GM12892 (cell line): Measurements from ENCODE around the gene CAPN3.

ENCODE experiments used
- POLR2A ChIP-seq: IDR thresholded peaks from 2 replicates; pipeline ENCODE4 v1.6.1; 2011; ENCODE audit warnings: low read depth, low read length, control low read depth
- POLR2AphosphoS5 ChIP-seq: IDR thresholded peaks from 2 replicates; pipeline ENCODE4 v1.6.1; 2011; ENCODE audit warnings: low read depth, low read length, control low read depth

DNA sequence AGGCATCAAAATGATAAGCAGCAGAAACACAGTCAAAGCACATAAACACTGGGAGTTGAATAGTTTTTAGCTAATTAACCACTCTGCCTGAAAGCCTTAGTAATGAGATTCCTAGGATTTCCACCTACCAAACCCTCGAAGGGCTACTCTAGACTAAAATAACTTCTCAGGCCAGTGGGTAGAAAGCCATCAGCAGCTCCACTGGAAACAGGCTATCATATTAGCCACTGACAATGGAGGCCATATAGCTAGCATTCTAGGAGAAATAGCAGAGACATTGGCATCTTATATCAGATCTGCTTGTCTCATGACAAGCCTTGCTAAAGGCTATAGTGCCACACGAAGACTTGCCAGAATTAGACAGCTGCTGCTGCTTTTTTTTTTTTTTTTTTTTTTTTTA is 4.5 kb upstream of the CAPN3 start:
- TF ChIP-seq POLR2AphosphoS5 (no peak), POLR2A (no peak)
